PC-9 (cell line): ENCODE data around the gene MGRN1. TPM values are rescaled to one million over a fixed set of nuclear protein-coding genes. Genes with fewer than 3 reads are reported as not detected.
"Not testable (repeated sequence)": the region's sequence is repeated elsewhere in the genome, so short reads cannot be mapped to it uniquely, and the experiment has no call there.

Experiments used
- BruUV-seq: library from RNA; stranded (reverse); fragments of 400-500 nt; replicated peaks from 2 replicates; lab custom pipeline; 2021; lab: Mats Ljungman, UMichigan
- CTCF ChIA-PET: fragments of 300-600 bp; sonication (Branson Sonifier 250); formaldehyde crosslinking; loops from one replicate; lab custom pipeline; 2022; ENCODE audit warnings: antibody characterized with exemption; lab: Charles Lee
- POLR2A ChIA-PET: fragments of 300-600 bp; sonication (Branson Sonifier 250); formaldehyde crosslinking; loops from one replicate; lab custom pipeline; 2022; ENCODE audit warnings: antibody characterized with exemption; ENCODE audit not compliant: unreplicated experiment; lab: Charles Lee
- DNase-seq, 2 experiments: peaks; one replicate each; pipeline versions ENCODE4 v3.0.0 to v3.0.0-alpha.2; 2015 to 2022; ENCODE audit warnings: mixed read lengths in 1 of 2
- H2AFZ ChIP-seq: fragments of 200-600 bp; sonication (generic); 2 replicates; pipeline ENCODE4 v1.8.1; 2017; ENCODE audit warnings: antibody characterized with exemption
- H3F3A ChIP-seq: fragments of 200-600 bp; sonication (generic); 2 replicates; pipeline ENCODE4 v1.8.1; 2017; ENCODE audit warnings: antibody characterized with exemption, mild to moderate bottlenecking, low read depth; ENCODE audit not compliant: insufficient read depth
- H3K27ac ChIP-seq: fragments of 200-600 bp; sonication (generic); 2 replicates; pipeline ENCODE4 v1.6.1; 2016; ENCODE audit warnings: mixed run types
- H3K27me3 ChIP-seq: fragments of 200-600 bp; sonication (generic); 2 replicates; pipeline ENCODE4 v1.6.1; 2016; ENCODE audit warnings: low read depth, mixed run types; ENCODE audit not compliant: insufficient read depth
- H3K36me3 ChIP-seq: fragments of 200-600 bp; sonication (generic); 2 replicates; pipeline ENCODE4 v1.6.1; 2016; ENCODE audit warnings: low read depth, mixed run types
- H3K4me1 ChIP-seq: fragments of 200-600 bp; sonication (generic); replicated peaks from 2 replicates; pipeline ENCODE4 v1.6.1; 2016; ENCODE audit warnings: mixed run types; ENCODE audit not compliant: insufficient read depth
- H3K4me2 ChIP-seq: fragments of 200-600 bp; sonication (generic); 2 replicates; pipeline ENCODE4 v1.6.1; 2017; ENCODE audit warnings: mixed run types
- H3K4me3 ChIP-seq: fragments of 200-600 bp; sonication (generic); 2 replicates; pipeline ENCODE4 v1.6.1; 2016; ENCODE audit warnings: mixed run types
- H3K79me2 ChIP-seq: fragments of 200-600 bp; sonication (generic); 2 replicates; pipeline ENCODE4 v1.6.1; 2017; ENCODE audit warnings: low read depth, mixed run types
- H3K9me2 ChIP-seq: fragments of 200-600 bp; sonication (generic); 2 replicates; pipeline ENCODE4 v1.8.1; 2017; ENCODE audit warnings: mild to moderate bottlenecking; ENCODE audit not compliant: insufficient read depth
- H3K9me3 ChIP-seq: fragments of 200-600 bp; sonication (generic); 2 replicates; pipeline ENCODE4 v1.8.1; 2016; ENCODE audit warnings: low read depth; ENCODE audit not compliant: insufficient read depth
- H4K20me1 ChIP-seq: fragments of 200-600 bp; sonication (generic); 2 replicates; pipeline ENCODE4 v1.8.1; 2017; ENCODE audit not compliant: insufficient read depth
- EZH2 ChIP-seq: fragments of 200-600 bp; sonication (generic); IDR thresholded peaks from 2 replicates; pipeline ENCODE4 v1.8.0; 2017; ENCODE audit warnings: antibody characterized with exemption, low read depth
- intact Hi-C: fragments of 100-400 bp; cut with micrococcal nuclease; formaldehyde crosslinking; loops from one replicate; pipeline ENCODE4 v1.10.0; 2022; ENCODE audit not compliant: unreplicated experiment
- microRNA-seq: library from miRNA; unstranded; fragments of <30 nt; microRNA quantifications from one replicate; pipeline ENCODE4 v1.2.0, GENCODE V29; 2021; ENCODE audit warnings: borderline number of aligned reads, borderline replicate concordance
- total RNA-seq: library from RNA; stranded (reverse); gene quantifications from 2 replicates; pipeline ENCODE4 v1.2.3, GENCODE V29; 2021
- TF ChIP-seq, protein P1 (sequence below): fragments of 200-600 bp; sonication (generic); conservative IDR thresholded peaks from 2 replicates; pipeline ENCODE4 v1.6.1; 2017; ENCODE audit warnings: mixed run types, antibody characterized with exemption, mild to moderate bottlenecking, moderate library complexity

Gene MGRN1
- total RNA-seq, 1 experiment from 2014 or later: 70.4 TPM

DNA sequence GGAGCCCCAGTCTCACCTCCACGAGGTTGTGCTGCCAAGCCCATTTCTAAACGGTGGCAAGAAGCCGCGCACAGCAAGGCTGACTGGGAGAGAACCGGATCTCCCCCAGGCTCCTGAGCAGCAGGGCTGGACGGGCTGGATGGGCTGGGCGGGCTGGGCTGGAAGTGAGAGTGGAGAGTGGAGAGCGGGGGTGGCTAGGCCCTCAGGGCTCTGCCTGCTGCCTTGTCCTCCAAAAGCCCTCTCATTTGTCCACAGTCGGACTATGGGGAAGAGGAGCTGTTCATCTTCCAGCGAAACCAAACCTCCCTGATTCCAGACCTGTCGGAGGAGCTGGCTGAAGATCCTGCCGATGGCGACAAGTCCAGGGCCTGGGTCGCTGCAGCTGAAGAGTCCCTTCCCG, 112.9 kb downstream of the MGRN1 start:
- TF ChIP-seq, protein P1, sequence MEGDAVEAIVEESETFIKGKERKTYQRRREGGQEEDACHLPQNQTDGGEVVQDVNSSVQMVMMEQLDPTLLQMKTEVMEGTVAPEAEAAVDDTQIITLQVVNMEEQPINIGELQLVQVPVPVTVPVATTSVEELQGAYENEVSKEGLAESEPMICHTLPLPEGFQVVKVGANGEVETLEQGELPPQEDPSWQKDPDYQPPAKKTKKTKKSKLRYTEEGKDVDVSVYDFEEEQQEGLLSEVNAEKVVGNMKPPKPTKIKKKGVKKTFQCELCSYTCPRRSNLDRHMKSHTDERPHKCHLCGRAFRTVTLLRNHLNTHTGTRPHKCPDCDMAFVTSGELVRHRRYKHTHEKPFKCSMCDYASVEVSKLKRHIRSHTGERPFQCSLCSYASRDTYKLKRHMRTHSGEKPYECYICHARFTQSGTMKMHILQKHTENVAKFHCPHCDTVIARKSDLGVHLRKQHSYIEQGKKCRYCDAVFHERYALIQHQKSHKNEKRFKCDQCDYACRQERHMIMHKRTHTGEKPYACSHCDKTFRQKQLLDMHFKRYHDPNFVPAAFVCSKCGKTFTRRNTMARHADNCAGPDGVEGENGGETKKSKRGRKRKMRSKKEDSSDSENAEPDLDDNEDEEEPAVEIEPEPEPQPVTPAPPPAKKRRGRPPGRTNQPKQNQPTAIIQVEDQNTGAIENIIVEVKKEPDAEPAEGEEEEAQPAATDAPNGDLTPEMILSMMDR: no peak
- TF ChIP-seq EZH2: no peak
- H3F3A ChIP-seq: peaks cover 20% of the 10 kb centered on the region
- H3K9me2 ChIP-seq: no peaks in the 10 kb centered on the region
- H3K79me2 ChIP-seq: peaks cover 13% of the 10 kb centered on the region
- no peak overlapping the region for H3K4me2 ChIP-seq
- no peaks in the 10 kb centered on the region for H3K36me3 ChIP-seq
- intact Hi-C loops: no loop called here
- H3K9me3 ChIP-seq: no peaks in the 10 kb centered on the region
- BruUV-seq: no TSS peak
- peaks cover 11% of the 10 kb centered on the region for H3K4me1 ChIP-seq
- H4K20me1 ChIP-seq: no peaks in the 10 kb centered on the region
- CTCF ChIA-PET: no interaction called here
- no peak overlapping the region for H3K4me3 ChIP-seq
- H3K27me3 ChIP-seq: no peaks in the 10 kb centered on the region
- POLR2A ChIA-PET: no interaction called here
- DNase-seq: no peak
- H3K27ac ChIP-seq: no peak overlapping the region
- no peak overlapping the region for H2AFZ ChIP-seq

DNA sequence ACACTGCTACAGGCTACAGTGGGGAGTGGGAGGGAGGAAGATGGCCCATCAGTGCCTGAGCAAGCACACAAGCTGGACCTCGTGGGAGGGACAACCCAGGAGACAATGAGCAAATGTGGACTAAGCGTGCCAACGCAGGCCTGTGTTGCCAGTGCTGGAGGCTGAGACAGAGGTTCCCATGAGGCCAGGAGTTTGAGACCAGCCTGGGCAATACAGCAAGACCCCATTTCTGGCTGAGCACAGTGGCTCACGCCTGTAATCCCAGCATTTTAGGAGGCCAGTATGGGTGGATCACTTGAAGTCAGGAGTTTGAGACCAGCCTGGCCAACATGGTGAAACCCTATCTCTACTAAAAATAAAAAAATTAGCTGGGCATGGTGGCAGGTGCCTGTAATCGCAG, 113.7 kb downstream of the MGRN1 start:
- H3K4me2 ChIP-seq, H3K36me3 ChIP-seq, H4K20me1 ChIP-seq, CTCF ChIA-PET, H3K4me3 ChIP-seq, H3K79me2 ChIP-seq, H3K27me3 ChIP-seq, H3K4me1 ChIP-seq, intact Hi-C loops, BruUV-seq, H3K27ac ChIP-seq, POLR2A ChIA-PET, H3K9me3 ChIP-seq, H3K9me2 ChIP-seq, H2AFZ ChIP-seq, DNase-seq: not testable (repeated sequence)
- peaks cover 18% of the 10 kb centered on the region for H3F3A ChIP-seq

Small RNA genes within 50 kb of the gene (microRNA-seq; reads per million reads assigned to microRNA genes)
- not detected for gene MIR6769A

Other genes with a start within 250 kb of the MGRN1 start
- gene CORO7, start 208.2 kb upstream of the MGRN1 start, total RNA-seq: 42.1 and 55.4 TPM in 2 replicates
- 58.9 and 66.5 TPM in 2 replicates for gene DNAJA3, start 199.0 kb upstream of the MGRN1 start, total RNA-seq
- 118 and 141 TPM in 2 replicates for gene NMRAL1, start 150.2 kb upstream of the MGRN1 start, total RNA-seq
- gene HMOX2, start 148.4 kb upstream of the MGRN1 start, total RNA-seq: 68.1 and 69.5 TPM in 2 replicates
- 10.7 and 18.4 TPM in 2 replicates for gene CDIP1, start 86.1 kb upstream of the MGRN1 start, total RNA-seq
- gene C16orf96, start 68.5 kb upstream of the MGRN1 start, total RNA-seq: 0.13 and 0.15 TPM in 2 replicates
- 58.4 and 68.7 TPM in 2 replicates for gene UBALD1, start 9.9 kb upstream of the MGRN1 start, total RNA-seq
- gene NUDT16L1, start 68.7 kb downstream of the MGRN1 start, total RNA-seq: 25.7 and 37.5 TPM in 2 replicates
- gene ANKS3, start 109.4 kb downstream of the MGRN1 start, total RNA-seq: 32.8 and 35.0 TPM in 2 replicates
- 1.8 and 2.4 TPM in 2 replicates for gene DNAAF8, start 109.7 kb downstream of the MGRN1 start, total RNA-seq
- gene ZNF500, start 142.3 kb downstream of the MGRN1 start, total RNA-seq: 28.8 and 29.2 TPM in 2 replicates
- not detected in 2 replicates for gene SEPTIN12, start 163.5 kb downstream of the MGRN1 start, total RNA-seq
- gene SMIM22, start 170.5 kb downstream of the MGRN1 start, total RNA-seq: 134 and 182 TPM in 2 replicates
- 40.8 and 45.2 TPM in 2 replicates for gene ROGDI, start 177.8 kb downstream of the MGRN1 start, total RNA-seq
- gene GLYR1, start 222.5 kb downstream of the MGRN1 start, total RNA-seq: 97.5 and 135 TPM in 2 replicates
- gene UBN1, start 222.7 kb downstream of the MGRN1 start, total RNA-seq: 42.7 and 44.1 TPM in 2 replicates